Uterus (tissue), 2 donors: Measurements from ENCODE around the gene ARL5B.

Experiments
- POLR2A ChIP-seq, 2 donors: fragments of 450-650 bp; IDR thresholded peaks; one replicate each; pipeline ENCODE4 v1.6.1; 2016; ENCODE audit warnings: antibody characterized with exemption in 2 of 2, mild to moderate bottlenecking in 1 of 2, moderate library complexity in 1 of 2
- TF ChIP-seq, protein P1 (sequence below), 4 experiments: fragments of 200-600 bp in 2 of 4; fragments of 450-650 bp in 2 of 4; sonication (generic) in 2 of 4; IDR thresholded peaks; one replicate each; pipeline ENCODE4 v1.5.1; 2016 to 2019; ENCODE audit warnings: antibody characterized with exemption in 4 of 4, mild to moderate bottlenecking in 2 of 4, moderate library complexity in 1 of 4

GRCh38 chr10:18611168-18611567, 48.1 kb upstream of the ARL5B start:
- TF ChIP-seq POLR2A (IDR thresholded peaks at IDR 0.05), result no peak
- TF ChIP-seq, protein P1, sequence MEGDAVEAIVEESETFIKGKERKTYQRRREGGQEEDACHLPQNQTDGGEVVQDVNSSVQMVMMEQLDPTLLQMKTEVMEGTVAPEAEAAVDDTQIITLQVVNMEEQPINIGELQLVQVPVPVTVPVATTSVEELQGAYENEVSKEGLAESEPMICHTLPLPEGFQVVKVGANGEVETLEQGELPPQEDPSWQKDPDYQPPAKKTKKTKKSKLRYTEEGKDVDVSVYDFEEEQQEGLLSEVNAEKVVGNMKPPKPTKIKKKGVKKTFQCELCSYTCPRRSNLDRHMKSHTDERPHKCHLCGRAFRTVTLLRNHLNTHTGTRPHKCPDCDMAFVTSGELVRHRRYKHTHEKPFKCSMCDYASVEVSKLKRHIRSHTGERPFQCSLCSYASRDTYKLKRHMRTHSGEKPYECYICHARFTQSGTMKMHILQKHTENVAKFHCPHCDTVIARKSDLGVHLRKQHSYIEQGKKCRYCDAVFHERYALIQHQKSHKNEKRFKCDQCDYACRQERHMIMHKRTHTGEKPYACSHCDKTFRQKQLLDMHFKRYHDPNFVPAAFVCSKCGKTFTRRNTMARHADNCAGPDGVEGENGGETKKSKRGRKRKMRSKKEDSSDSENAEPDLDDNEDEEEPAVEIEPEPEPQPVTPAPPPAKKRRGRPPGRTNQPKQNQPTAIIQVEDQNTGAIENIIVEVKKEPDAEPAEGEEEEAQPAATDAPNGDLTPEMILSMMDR (IDR thresholded peaks at IDR 0.05), result no peak
